ENCODE results near the gene EDIL3.

DNA sequence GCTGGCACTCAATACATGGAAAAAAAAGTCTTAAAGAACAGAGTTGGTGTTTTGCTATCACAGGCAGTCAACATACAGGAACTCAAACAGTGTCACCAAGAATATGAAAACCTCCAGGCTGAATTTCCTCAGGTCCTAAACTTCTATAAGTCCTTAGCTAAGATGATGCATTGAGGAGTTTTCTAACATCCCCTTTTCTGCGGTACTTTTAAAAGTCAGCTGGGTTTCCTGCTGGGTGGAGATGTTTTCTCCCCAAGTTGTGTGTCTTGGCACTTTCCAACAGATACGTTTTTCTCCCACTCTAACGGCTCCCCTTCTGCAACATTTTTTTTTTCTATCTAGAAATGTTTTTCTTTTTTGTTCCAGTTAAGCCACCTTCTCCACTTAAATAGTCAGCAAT, 419.2 kb downstream of the EDIL3 start:
- TF ChIP-seq, protein P1, sequence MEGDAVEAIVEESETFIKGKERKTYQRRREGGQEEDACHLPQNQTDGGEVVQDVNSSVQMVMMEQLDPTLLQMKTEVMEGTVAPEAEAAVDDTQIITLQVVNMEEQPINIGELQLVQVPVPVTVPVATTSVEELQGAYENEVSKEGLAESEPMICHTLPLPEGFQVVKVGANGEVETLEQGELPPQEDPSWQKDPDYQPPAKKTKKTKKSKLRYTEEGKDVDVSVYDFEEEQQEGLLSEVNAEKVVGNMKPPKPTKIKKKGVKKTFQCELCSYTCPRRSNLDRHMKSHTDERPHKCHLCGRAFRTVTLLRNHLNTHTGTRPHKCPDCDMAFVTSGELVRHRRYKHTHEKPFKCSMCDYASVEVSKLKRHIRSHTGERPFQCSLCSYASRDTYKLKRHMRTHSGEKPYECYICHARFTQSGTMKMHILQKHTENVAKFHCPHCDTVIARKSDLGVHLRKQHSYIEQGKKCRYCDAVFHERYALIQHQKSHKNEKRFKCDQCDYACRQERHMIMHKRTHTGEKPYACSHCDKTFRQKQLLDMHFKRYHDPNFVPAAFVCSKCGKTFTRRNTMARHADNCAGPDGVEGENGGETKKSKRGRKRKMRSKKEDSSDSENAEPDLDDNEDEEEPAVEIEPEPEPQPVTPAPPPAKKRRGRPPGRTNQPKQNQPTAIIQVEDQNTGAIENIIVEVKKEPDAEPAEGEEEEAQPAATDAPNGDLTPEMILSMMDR (IDR thresholded peaks at IDR 0.05): no peak
- no peak for TF ChIP-seq POLR2A (IDR thresholded peaks at IDR 0.05)

Data from esophagus squamous epithelium (tissue), 4 donors.